A549 (cell line): Measurements from ENCODE around the gene BANP.
"Not testable (repeated sequence)": the region's sequence is repeated elsewhere in the genome, so short reads cannot be mapped to it uniquely, and the experiment has no call there.

Source experiments
- CTCF ChIP-seq: fragments of >200 bp; sonication (Bioruptor Twin); formaldehyde crosslinking; IDR thresholded peaks from 3 replicates; pipeline ENCODE4 v1.5.1; 2016
- SREBF2 ChIP-seq: fragments of 450-650 bp; IDR thresholded peaks from 2 replicates; pipeline ENCODE4 v1.6.1; 2014; ENCODE audit warnings: mild to moderate bottlenecking, moderate library complexity

- TF ChIP-seq CTCF, SREBF2: not testable (repeated sequence)
These were observed 140.2 kb downstream of the BANP start for GRCh38 chr16:88091221-88091971.
